ENCODE data around the gene SERINC3. TPM values are rescaled to one million over a fixed set of nuclear protein-coding genes. Genes with fewer than 3 reads are reported as not detected.

SERINC3 gene
- total RNA-seq, 2 experiments from 2014 or later: 90.8 to 93.3 TPM

DNA sequence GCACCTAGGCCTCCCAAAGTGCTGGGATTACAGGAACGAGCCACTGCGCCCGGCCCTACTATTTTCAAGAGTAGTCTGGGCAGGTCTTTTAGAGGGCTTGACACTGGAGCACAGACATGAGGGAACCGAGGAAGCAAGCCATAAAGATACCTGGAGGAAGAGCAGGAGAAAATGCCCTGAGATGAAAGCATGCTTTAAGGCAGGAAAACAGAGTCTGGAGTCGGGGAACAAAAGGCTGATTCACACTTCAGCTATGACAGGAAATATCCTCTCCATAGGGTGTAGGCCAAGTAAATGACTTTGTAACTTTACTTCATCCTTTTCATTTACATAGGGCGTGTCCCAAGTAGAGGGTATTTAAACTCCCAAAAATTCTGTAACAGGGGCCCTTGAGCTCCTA is 4.3 kb upstream of the SERINC3 start:
- H3K9me3 Mint-ChIP-seq: no peaks in the 10 kb centered on the region
- peaks cover 21% of the 10 kb centered on the region for H3K4me1 Mint-ChIP-seq
- POLR2A ChIA-PET: no interaction called here
- CTCF ChIA-PET: interaction anchor here (0.7 kb wide), 1 partner anchor 12 kb away, joined by 4 read pairs; no protein-coding TSS in a partner anchor
- H3K4me3 Mint-ChIP-seq: no peak overlapping the region
- H3K27me3 Mint-ChIP-seq: peaks cover 1% of the 10 kb centered on the region
- H3K27ac Mint-ChIP-seq: no peak overlapping the region
- no peaks in the 10 kb centered on the region for H3K36me3 Mint-ChIP-seq (ENCODE audit: low read depth)
- no peak for DNase-seq

DNA sequence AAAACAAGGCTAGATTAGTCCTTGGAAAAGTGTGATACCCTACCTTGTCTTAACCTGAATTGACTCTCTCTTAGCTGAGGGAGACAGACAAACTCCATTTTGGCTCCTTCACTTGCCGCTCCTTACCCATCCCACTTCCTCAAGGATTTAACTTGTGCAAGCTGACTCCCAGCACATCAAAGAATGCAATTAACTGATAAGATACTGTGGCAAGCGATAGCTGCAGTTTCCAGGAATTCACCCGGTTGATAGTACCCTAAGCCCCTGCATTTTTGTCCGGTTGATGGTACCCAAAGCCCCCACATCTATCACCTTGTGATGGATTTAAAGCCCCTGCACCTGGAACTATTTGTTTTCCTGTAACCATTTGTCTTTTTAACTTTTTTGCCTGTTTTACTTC is 1.9 kb upstream of the SERINC3 start:
- CTCF ChIA-PET: no interaction called here
- peaks cover 4% of the 10 kb centered on the region for H3K36me3 Mint-ChIP-seq (ENCODE audit: low read depth)
- H3K4me1 Mint-ChIP-seq: peaks cover 39% of the 10 kb centered on the region
- no peak overlapping the region for H3K4me3 Mint-ChIP-seq
- H3K27me3 Mint-ChIP-seq: no peaks in the 10 kb centered on the region
- H3K27ac Mint-ChIP-seq: no peak overlapping the region
- H3K9me3 Mint-ChIP-seq: no peaks in the 10 kb centered on the region
- POLR2A ChIA-PET: no interaction called here
- DNase-seq: no peak

DNA sequence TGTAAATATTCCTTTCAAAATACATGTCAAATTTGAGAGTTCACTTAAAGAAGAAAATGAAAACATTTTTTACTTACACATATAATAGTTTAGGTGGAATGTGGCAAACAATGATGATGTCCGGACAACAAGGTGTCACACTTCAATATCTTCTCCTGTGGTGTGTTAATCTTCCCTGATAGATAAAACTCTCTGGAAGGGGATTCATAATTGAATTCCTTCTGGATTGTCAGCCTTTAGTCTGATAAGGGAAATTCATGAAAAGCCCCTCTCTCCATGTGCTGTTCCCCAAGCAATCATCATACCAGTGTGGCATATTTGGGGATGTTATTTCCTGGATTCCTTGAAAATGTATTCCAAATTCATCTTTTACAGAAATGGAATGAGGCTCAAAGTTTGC is 971 bp upstream of the SERINC3 start:
- H3K27me3 Mint-ChIP-seq: no peaks in the 10 kb centered on the region
- no peaks in the 10 kb centered on the region for H3K9me3 Mint-ChIP-seq
- ChIA-PET POLR2A (interaction anchor here (1.4 to 3.3 kb wide), 3 partner anchors 14 to 46 kb away, joined by 4 to 29 read pairs (median 8); partner anchors contain the start of gene TTPAL), CTCF (no interaction called here)
- H3K36me3 Mint-ChIP-seq (ENCODE audit: low read depth): peaks cover 5% of the 10 kb centered on the region
- no peak for DNase-seq
- peaks cover 41% of the 10 kb centered on the region for H3K4me1 Mint-ChIP-seq
- no peak overlapping the region for H3K27ac Mint-ChIP-seq
- no peak overlapping the region for H3K4me3 Mint-ChIP-seq

DNA sequence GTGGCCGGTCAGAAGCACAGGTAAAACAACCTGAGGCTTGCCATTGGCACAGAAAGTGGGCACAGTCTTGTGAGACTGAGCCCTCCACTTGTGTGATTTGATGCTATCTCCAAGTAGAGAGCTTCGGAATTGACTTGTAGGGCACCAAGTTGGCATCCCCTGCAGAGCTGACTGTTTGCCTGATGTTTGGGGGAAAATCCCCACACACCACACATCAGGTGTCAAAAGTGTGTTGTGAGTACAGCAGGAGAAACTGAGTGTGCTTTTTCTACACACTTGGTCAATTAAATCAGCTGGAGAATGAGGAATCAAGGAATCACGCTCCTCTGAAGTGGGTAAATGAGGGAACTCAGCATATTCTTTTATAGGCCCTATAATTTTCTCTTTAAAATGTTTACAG is 989 bp downstream of the SERINC3 start:
- peak overlapping the region; percentile 73 for H3K4me3 Mint-ChIP-seq
- H3K36me3 Mint-ChIP-seq (ENCODE audit: low read depth): peaks cover 15% of the 10 kb centered on the region
- CTCF ChIA-PET: interaction anchor here (1.0 to 2.1 kb wide), 6 partner anchors 16 to 303 kb away, joined by 3 to 7 read pairs (median 4); partner anchors contain the start of gene TTPAL
- POLR2A ChIA-PET: interaction anchor here (0.8 to 3.3 kb wide), 20 partner anchors 9 to 365 kb away, joined by 3 to 29 read pairs (median 5); partner anchors contain the start of genes ADA, OSER1, TTPAL and YWHAB
- H3K4me1 Mint-ChIP-seq: peaks cover 52% of the 10 kb centered on the region
- DNase-seq: no peak
- H3K27me3 Mint-ChIP-seq: no peaks in the 10 kb centered on the region
- peak overlapping the region; percentile 85 for H3K27ac Mint-ChIP-seq
- no peaks in the 10 kb centered on the region for H3K9me3 Mint-ChIP-seq

DNA sequence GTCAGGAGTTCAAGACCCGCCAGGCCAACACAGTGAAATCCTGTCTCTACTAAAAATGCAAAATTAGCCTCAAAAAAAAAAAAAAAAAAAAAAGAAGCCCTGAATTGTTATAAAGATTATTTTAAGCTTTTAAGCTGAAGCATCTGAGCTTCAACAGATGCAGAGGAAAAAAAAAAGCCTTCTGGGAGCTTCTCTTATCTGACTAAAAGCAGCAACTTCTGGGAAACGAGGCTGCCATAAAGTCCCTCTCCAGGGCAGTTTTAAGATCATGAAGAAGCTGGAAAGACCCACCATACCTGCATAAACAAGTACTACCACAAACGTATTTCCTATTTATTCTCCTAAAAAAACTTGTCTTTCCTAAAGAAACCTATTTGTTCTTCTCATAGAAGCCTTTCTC is 3.6 kb downstream of the SERINC3 start:
- Mint-ChIP-seq H3K27ac (no peak overlapping the region), H3K4me1 (peaks cover 59% of the 10 kb centered on the region), H3K36me3 (ENCODE audit: low read depth) (peaks cover 15% of the 10 kb centered on the region), H3K9me3 (no peaks in the 10 kb centered on the region), H3K4me3 (no peak overlapping the region), H3K27me3 (no peaks in the 10 kb centered on the region)
- ChIA-PET POLR2A (no interaction called here), CTCF (no interaction called here)
- DNase-seq: no peak

DNA sequence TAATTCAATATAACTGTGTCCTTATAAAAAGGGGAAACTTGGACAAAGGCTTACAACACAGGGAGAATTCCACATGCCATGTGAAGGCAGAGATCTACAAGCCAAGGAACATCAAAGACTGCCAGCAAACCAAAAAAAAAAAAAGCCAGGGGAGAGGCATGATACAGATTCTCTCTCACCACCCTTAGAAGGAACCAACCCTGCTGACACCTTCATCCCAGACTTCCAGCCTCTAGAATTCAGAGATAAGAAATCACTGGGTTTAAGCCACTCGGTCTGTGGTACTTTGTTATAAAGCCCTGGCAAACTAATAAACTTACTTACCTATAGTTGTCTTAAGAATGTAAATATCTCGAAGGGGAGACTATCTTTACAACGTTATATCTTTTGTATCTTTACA is 4.4 kb downstream of the SERINC3 start:
- no peak for DNase-seq
- Mint-ChIP-seq H3K4me3 (no peak overlapping the region), H3K36me3 (ENCODE audit: low read depth) (peaks cover 20% of the 10 kb centered on the region), H3K4me1 (peaks cover 55% of the 10 kb centered on the region), H3K27ac (no peak overlapping the region), H3K27me3 (no peaks in the 10 kb centered on the region), H3K9me3 (no peaks in the 10 kb centered on the region)
- CTCF ChIA-PET: no interaction called here
- POLR2A ChIA-PET: no interaction called here

DNA sequence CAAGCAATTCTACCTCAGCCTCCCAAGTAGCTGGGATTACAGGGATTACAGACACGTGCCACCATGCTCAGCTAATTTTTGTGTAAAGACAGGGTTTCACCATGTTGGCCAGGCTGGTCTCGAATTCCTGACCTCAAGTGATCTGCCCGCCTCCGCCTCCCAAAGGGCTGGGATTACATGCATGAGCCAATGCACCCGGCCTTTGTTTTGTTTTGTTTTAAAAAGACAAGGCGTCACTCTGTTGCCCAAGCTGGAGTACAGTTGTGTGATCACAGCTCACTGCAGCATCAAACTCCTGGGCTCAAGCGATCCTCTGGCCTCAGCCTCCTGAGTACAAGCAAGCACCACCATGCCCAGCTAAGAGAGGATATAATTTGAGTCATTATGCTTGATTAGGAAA is 5.4 kb downstream of the SERINC3 start:
- no peak for DNase-seq
- H3K27ac Mint-ChIP-seq: no peak overlapping the region
- peaks cover 49% of the 10 kb centered on the region for H3K4me1 Mint-ChIP-seq
- no peaks in the 10 kb centered on the region for H3K27me3 Mint-ChIP-seq
- no peak overlapping the region for H3K4me3 Mint-ChIP-seq
- peaks cover 25% of the 10 kb centered on the region for H3K36me3 Mint-ChIP-seq (ENCODE audit: low read depth)
- CTCF ChIA-PET: no interaction called here
- POLR2A ChIA-PET: interaction anchor here (0.8 kb wide), 1 partner anchor 41 kb away, joined by 3 read pairs; no protein-coding TSS in a partner anchor
- no peaks in the 10 kb centered on the region for H3K9me3 Mint-ChIP-seq

DNA sequence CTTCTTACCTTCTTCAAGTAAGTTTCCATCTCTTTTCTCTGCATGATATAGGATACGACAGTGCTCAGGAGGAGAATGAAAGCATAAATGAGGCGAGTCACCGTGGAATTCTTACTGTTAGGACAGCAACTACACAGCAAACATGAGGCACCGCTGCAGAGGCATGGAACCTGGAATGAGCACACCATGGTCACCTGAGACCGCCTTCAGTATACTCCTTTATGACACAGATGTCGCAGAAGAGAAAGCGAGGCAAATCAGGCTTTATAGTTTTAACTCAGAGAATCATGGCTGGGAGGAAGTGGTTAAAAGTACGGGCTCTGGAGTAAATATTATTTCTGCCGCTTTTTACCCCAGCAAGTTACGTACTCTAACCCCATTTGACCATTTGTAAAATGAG is 8.0 kb downstream of the SERINC3 start:
- Mint-ChIP-seq H3K9me3 (no peaks in the 10 kb centered on the region), H3K27me3 (no peaks in the 10 kb centered on the region), H3K36me3 (ENCODE audit: low read depth) (peaks cover 33% of the 10 kb centered on the region), H3K4me3 (no peak overlapping the region), H3K27ac (no peak overlapping the region), H3K4me1 (peaks cover 28% of the 10 kb centered on the region)
- no peak for DNase-seq
- CTCF ChIA-PET: no interaction called here
- POLR2A ChIA-PET: no interaction called here

DNA sequence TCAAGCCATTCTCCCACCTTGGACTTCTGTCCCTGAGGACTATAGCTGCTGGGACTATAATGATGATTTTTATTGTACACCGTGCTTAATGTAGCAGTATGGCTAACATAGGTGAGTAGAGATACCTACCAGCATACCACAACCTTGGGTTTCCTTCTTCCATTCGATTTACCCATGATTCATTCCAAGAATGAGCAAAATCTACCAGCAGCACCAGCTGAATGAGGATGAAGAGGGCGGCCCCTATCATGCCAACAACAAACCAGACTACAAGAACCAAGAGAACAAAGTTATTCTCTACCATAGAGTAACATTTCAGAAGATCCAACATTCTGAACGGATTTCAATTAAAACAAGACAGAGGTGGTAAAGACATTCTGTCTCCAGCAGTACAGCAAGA is 12.1 kb downstream of the SERINC3 start:
- Mint-ChIP-seq H3K27me3 (no peaks in the 10 kb centered on the region), H3K36me3 (ENCODE audit: low read depth) (peaks cover 44% of the 10 kb centered on the region), H3K4me1 (peaks cover 9% of the 10 kb centered on the region), H3K9me3 (no peaks in the 10 kb centered on the region), H3K4me3 (no peak overlapping the region), H3K27ac (no peak overlapping the region)
- no peak for DNase-seq
- CTCF ChIA-PET: no interaction called here
- POLR2A ChIA-PET: interaction anchor here (2.4 kb wide), 1 partner anchor 12 kb away, joined by 8 read pairs; the partner anchor contains the start of gene SERINC3

DNA sequence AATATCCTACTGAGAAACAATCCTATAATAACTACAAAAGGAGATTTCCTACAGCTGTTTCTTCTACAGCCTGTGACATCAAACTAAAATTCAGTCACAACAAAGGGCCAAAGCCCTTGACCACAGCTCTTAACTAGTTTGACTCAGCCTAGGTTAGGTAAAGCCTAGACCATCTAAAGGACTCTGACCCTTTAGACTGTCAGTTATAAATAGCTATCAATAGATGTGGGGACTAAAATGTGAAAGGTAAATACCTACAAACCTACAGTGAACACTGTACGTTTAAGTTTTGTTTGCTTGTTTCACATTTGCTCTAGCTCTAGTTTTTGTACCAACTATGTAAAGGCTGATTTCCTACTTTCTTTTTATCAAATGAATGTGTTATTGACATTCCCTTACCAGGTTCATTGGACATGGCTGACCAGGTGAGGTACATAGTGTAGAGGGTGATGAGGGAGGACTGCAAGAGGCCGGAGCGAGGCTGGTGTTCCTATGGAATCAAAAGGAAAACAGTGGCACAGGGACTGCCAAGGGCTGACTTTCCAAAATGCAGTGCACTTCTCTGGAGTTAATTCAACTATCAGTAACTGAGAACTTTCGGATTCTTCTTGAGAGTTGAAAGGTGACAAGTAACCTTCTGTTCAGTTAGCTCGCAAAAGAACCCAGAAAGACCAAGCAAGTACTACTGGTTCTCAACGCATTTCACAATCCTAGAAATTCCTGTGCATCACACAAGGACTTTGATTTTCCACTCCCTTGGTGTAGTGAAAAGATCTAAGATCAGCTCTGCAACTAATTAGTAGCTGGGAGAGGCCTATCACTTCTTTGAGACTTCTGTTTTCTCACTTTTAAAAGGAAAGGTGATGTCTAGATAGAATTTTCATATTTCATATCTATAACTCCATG is 17.2 kb downstream of the SERINC3 start:
- Mint-ChIP-seq H3K4me1 (no peaks in the 10 kb centered on the region), H3K27me3 (no peaks in the 10 kb centered on the region), H3K9me3 (no peaks in the 10 kb centered on the region), H3K27ac (no peak overlapping the region), H3K36me3 (ENCODE audit: low read depth) (peaks cover 72% of the 10 kb centered on the region), H3K4me3 (no peak overlapping the region)
- CTCF ChIA-PET: interaction anchor here (1.0 to 1.2 kb wide), 3 partner anchors 17 to 180 kb away, joined by 3 read pairs; partner anchors contain the start of gene SERINC3
- POLR2A ChIA-PET: interaction anchor here (1.1 to 2.0 kb wide), 3 partner anchors 10 to 29 kb away, joined by 4 to 6 read pairs (median 6); partner anchors contain the start of gene TTPAL
- no peak for DNase-seq

DNA sequence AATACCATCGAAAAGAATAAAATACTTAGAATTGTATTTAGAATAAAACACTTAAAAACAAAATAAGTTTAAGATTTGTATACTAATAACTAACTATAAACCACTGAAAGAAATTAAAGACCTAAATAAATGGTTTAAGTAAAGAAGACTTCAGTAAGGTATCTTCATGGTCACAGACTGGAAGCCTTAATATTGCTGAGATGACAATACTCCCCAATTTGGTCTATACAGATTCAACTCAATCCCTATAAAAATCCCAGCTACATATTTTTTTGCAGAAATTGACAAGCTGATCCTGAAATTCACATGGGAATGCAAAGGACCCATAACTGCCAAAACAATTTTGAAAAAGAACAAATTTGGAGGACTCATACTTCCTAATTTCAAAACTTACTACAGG is 18.9 kb downstream of the SERINC3 start:
- no peak overlapping the region for H3K27ac Mint-ChIP-seq
- no peaks in the 10 kb centered on the region for H3K27me3 Mint-ChIP-seq
- ChIA-PET POLR2A (interaction anchor here (1.6 to 2.0 kb wide), 3 partner anchors 8 to 27 kb away, joined by 4 to 6 read pairs (median 6); no protein-coding TSS in a partner anchor), CTCF (no interaction called here)
- no peaks in the 10 kb centered on the region for H3K9me3 Mint-ChIP-seq
- H3K4me1 Mint-ChIP-seq: peaks cover 2% of the 10 kb centered on the region
- DNase-seq: no peak
- peaks cover 77% of the 10 kb centered on the region for H3K36me3 Mint-ChIP-seq (ENCODE audit: low read depth)
- no peak overlapping the region for H3K4me3 Mint-ChIP-seq

DNA sequence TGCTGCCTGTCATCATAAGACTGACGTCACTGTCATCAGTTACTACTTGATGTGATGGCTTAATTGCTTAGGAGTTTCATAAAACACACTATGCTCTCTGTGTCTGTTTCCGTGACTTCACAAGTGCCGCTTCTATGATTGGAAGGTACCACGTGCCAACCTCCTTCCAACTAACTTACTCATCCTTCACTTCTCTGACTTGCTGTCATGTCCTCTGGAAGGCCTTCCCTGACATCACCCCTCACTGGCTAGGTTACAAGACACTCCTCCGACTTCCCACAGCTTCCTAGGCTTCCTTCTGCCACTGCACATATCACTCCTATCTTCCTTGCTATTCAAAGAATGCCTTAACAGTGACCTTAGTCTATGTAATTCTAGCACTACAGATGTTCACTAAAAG is 20.4 kb downstream of the SERINC3 start:
- Mint-ChIP-seq H3K36me3 (ENCODE audit: low read depth) (peaks cover 78% of the 10 kb centered on the region), H3K4me1 (peaks cover 10% of the 10 kb centered on the region), H3K27ac (no peak overlapping the region), H3K27me3 (no peaks in the 10 kb centered on the region), H3K4me3 (no peak overlapping the region), H3K9me3 (no peaks in the 10 kb centered on the region)
- POLR2A ChIA-PET: no interaction called here
- CTCF ChIA-PET: no interaction called here
- DNase-seq: no peak

DNA sequence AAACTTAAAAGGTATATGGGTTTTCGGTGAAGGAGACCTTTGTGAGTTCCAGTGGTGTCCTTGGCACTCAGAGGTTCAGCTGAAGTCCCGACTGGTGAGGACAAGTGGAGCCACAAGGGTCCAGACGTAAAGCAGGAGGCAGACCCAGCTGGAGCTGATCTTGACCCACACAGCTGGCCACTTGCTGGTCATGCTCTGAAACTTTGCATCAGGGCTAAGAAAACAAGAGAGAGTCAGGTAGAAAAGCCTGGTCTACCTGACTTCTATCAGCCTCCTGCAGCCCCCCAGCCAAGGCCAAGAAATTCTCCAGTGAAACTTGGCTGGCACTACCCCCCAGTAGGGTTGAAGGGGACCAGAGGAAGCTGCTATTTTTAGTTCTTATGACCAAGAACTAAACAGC is 21.6 kb downstream of the SERINC3 start:
- peaks cover 91% of the 10 kb centered on the region for H3K36me3 Mint-ChIP-seq (ENCODE audit: low read depth)
- H3K27me3 Mint-ChIP-seq: no peaks in the 10 kb centered on the region
- no peak overlapping the region for H3K4me3 Mint-ChIP-seq
- no peaks in the 10 kb centered on the region for H3K9me3 Mint-ChIP-seq
- no peak overlapping the region for H3K27ac Mint-ChIP-seq
- DNase-seq: no peak
- H3K4me1 Mint-ChIP-seq: peaks cover 21% of the 10 kb centered on the region
- ChIA-PET CTCF (interaction anchor here (1.1 kb wide), 1 partner anchor 110 kb away, joined by 3 read pairs; no protein-coding TSS in a partner anchor), POLR2A (no interaction called here)
